ENCODE results near the gene CTNNB1.

GRCh38 chr3:41239587-41239986 is 40.3 kb downstream of the CTNNB1 start:
- TF ChIP-seq CTCF (IDR thresholded peaks at IDR 0.05) = no peak
- TF ChIP-seq EP300 (IDR thresholded peaks at IDR 0.05) = no peak
- no peak for TF ChIP-seq POLR2A (IDR thresholded peaks at IDR 0.05)
- TF ChIP-seq POLR2AphosphoS5 (IDR thresholded peaks at IDR 0.05) = no peak
